NCI-H1092 (cell line): ENCODE results near the gene ERBB4.
"Not testable (repeated sequence)": the region's sequence is repeated elsewhere in the genome, so short reads cannot be mapped to it uniquely, and the experiment has no call there.

Experiments
- DNase-seq: peaks from one replicate; lab custom pipeline; 2025; lab: John Stamatoyannopoulos, UW

Gene ERBB4

GRCh38 chr2:211729433-211729832, 809.2 kb downstream of the ERBB4 start:
- DNase-seq, result no peak

DNA sequence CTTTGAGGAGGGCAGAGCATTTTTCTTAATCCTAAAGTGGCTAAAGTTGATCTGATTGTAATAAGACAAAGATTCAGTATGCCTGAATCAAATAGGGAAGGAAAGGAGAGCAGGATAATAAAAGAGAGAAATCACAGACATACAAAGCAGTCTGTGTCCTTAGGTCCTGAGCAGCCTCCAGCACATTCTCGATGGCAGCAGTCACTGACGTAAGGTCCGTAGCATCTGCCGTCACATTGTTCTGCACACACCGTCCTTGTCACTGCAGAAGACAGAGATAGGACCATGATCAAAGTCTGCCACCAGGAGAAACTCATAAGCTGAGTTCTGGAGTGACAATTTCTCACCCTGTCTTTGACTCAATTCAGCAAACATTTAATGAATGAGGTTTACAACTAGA, 813.7 kb downstream of the ERBB4 start:
- DNase-seq, result no peak

GRCh38 chr2:211723398-211723797, 815.2 kb downstream of the ERBB4 start:
- DNase-seq, result no peak

- DNase-seq, result no peak
These were observed 815.7 kb downstream of the ERBB4 start for GRCh38 chr2:211722928-211723327.

DNA sequence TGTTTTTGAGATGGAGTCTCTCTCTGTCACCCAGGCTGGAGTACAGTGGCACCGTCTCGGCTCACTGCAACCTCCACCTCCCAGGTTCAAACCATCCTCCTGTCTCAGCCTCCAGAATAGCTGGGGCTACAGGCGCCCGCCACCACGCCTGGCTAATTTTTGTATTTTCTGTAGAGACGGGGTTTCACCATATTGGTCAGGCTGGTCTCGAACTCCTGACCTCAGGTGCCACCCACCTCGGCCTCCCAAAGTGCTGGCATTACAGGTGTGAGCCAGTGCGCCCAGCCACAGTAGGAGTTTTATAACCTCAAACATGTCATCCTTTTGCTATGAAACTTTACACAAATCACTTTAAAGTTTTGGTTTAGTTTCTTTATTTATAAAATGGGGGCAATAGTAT, 816.7 kb downstream of the ERBB4 start:
- not testable (repeated sequence) for DNase-seq

- DNase-seq, result no peak
These were observed 829.2 kb downstream of the ERBB4 start for GRCh38 chr2:211709389-211709788.

- no peak for DNase-seq
These were observed 845.9 kb downstream of the ERBB4 start for GRCh38 chr2:211692689-211693088.

GRCh38 chr2:211690736-211691135, 847.9 kb downstream of the ERBB4 start:
- no peak for DNase-seq

GRCh38 chr2:211688196-211688595, 850.4 kb downstream of the ERBB4 start:
- no peak for DNase-seq

DNA sequence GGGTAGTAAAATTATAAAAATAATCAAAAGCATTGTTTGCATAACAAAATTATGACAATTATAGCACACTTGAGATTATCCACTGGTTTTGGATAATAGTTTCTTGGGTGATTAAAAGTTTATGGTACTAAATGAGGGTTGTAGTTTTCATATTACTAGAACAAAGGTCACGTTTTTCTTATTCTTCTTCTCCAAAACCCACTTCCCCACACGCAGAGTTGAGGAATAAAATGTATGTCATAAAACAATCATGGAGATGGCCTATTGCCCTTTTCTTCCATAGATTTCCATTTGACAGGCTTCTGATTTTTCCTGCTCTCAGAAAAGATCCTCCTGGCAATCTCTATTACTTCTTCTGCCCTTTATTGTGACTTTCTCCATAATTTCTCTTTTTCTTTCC, 863.9 kb downstream of the ERBB4 start:
- no peak for DNase-seq

DNA sequence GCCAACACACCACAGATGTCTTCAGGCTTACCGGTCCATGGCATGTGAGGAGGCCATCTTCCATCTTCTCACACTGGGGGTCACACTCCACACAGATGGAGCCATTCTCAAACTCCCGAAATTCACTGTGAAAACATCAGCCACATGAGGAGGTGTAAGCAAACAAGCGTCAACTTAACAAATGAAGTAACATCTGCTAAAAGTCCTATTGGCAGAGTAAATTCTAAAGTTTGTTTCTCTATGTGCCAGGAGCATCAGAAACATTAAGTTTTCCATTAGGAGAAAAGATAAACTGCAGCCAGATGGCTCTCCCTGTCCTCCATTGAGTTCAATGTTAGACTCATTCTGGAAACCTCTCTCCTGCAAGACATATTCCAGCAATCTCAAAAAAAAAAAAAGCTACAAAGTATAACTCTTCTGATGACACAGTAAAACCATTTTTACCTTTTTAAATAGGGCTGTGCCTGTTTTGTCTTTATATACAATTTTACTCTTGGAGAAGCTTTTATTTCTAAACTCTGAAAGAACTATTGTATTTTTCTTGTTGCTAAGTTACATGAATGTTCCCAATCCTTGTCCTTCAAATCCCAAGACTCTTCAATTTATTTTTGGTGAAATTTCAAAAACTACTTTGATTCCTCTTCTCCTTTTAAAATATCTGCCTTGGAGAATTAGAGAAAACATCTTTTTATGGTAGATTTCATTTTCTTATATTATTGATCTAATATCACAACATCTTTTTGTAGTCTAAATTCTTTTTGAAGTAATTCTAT, 865.3 kb downstream of the ERBB4 start:
- DNase-seq, result no peak

GRCh38 chr2:211671977-211672376, 866.6 kb downstream of the ERBB4 start:
- no peak for DNase-seq

DNA sequence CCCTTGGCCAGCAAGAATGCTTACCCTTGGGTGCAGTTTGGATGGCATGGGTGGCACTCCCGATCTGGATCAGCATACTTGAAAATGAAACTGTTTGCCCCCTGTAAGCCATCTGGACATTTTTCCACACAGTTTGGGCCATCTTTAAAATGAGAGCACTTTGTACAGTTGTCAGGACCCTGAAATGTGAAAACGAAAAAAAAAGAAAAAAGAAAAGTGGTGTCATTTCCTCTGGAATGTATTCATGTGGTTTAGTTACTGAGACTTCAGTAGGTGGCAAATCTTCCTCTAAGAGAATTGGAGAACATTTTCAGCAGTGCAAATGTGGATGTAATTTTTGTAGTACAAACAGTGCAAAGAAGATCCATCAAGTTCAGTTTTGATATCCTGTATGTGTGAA, 873.3 kb downstream of the ERBB4 start:
- DNase-seq, result no peak

GRCh38 chr2:211664321-211664720, 874.3 kb downstream of the ERBB4 start:
- no peak for DNase-seq

GRCh38 chr2:211654211-211654780, 884.3 kb downstream of the ERBB4 start:
- DNase-seq, result no peak

DNA sequence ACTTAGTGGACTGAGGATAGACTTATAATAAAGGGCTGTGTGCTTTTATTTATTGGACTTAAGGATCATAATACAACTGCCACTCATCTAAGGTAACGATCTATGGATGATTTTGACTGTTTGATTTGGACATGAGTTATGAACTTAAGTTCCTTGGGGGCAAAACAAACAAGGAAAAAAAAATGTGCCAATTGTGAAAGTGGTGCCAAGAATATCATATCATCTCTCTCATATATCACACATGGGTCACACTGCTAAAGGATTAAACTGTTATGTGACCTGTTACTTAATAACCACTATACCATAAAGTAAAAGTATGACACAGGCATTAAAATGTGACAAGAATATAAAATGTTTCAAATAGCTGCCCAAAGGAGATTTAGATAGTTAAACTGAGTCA, 886.3 kb downstream of the ERBB4 start:
- DNase-seq, result no peak

GRCh38 chr2:211649331-211649730, 889.3 kb downstream of the ERBB4 start:
- no peak for DNase-seq

DNA sequence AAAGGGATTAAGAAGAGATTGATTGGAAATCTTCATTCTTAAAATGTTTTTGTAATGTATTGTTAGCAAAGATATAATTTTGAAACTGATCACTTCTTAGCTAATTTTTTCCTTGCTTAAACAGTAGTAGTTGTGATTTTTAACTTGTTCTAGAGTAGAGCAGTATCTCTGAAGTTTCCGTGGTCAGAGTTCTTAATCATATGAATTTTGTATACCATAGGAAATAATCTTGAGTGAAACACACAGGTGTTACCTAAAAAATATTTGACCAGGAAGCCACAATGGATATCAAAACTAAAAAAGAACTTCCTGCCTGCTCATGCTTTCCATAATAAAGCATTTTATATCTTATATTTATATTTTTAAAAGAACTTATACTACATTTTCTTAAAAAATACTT, 907.1 kb downstream of the ERBB4 start:
- DNase-seq, result no peak

DNA sequence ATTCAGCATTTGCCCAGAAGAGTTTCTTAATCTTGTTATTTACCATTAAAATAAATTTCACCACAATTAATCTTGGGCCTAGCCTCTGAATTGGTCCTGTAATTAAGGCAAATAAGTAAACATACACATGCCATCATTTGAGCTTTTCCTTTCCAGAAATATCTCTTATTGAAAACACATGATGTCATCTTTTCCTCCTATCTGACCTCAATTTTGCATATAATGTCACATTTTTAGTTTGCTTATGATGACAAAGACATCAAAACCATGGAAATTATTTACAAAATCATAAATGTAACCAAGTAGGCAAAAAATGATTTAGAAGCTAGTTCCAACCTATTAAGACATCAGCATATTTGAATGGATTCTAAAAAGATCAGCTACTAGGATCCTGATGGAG, 915.5 kb downstream of the ERBB4 start:
- DNase-seq, result no peak

GRCh38 chr2:211620986-211621385, 917.6 kb downstream of the ERBB4 start:
- no peak for DNase-seq

GRCh38 chr2:211617803-211618202, 920.8 kb downstream of the ERBB4 start:
- DNase-seq, result no peak

DNA sequence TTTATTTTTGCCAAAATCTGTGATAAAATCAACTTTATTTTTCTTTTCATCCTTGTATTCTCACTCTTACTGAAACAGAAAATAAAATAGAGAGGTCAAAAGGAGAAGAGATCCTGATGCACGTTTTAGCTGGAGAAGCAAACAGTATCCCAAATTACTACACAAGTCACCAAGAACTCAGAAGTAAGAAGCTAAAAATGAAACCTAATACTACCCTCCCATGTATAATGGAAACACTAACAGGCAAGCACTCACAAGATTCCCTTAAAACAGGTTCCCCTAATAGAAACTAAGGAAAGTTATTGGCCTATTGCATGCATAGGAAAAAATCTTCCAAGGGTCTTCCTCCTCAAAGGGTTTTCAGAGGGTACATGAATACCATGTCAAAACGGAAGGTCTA, 927.0 kb downstream of the ERBB4 start:
- no peak for DNase-seq

DNA sequence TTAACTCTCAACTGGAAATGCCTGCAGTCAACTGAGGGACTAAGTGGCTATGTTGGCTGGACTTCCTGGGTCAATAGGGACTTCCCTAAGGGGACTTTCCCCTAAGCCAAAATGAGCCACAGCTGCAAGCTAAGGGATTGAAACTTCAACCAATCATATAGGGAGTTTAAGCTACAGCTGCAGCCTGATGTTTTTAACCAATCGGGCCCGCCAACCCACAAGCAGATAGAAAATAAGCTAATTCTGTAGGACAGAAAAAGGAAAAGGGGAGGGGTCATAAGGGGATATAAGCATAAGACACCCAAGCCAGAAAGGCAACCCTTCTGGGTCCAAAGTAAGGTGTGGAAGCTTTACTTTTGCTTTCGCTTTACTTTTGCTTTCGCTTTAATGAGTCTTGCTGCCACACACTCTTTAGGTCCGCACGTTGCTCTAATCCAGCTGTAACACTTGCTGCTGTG, 927.5 kb downstream of the ERBB4 start:
- no peak for DNase-seq

DNA sequence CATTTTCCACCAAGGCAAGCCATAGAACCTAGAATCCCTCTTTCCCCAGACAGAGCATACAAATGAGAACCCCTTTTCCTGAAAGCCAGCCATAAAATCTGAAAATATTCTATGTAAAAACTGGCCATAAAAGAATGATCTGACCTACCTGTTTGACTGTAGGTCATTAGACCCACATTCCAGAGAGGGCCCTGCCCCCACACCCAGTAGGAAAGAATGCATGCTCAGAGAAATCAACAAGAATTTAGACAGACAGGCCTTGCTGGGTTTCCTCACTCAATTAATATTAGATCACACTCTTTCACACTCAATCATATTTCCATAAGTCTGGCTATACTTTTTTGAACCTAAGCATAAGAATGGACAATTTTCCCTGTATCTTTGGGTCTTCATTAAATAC, 929.5 kb downstream of the ERBB4 start:
- DNase-seq, result no peak
